Measurements from ENCODE around the gene ETNK2.

DNA sequence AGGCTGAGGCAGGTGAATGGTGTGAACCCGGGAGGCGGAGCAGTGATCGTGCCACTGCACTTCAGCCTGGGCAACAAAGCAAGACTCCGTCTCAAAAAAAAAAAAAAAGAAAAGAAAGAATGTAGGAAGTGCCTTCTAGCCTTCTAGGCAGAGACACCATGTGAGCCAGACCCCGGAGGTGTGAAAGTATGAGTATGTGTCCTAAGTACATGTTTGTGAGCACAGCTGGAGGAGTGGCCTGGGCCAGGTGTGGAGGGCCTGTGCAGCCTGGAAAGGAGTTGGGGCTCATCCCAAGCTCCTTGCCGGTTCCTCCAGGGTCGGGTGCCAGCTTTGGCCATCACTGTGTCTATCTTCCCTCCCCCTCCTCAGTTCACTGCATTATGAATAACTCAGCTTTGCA is 66.0 kb downstream of the ETNK2 start:
- TF ChIP-seq POLR2A (IDR thresholded peaks at IDR 0.05), result no peak
- TF ChIP-seq, protein P1, sequence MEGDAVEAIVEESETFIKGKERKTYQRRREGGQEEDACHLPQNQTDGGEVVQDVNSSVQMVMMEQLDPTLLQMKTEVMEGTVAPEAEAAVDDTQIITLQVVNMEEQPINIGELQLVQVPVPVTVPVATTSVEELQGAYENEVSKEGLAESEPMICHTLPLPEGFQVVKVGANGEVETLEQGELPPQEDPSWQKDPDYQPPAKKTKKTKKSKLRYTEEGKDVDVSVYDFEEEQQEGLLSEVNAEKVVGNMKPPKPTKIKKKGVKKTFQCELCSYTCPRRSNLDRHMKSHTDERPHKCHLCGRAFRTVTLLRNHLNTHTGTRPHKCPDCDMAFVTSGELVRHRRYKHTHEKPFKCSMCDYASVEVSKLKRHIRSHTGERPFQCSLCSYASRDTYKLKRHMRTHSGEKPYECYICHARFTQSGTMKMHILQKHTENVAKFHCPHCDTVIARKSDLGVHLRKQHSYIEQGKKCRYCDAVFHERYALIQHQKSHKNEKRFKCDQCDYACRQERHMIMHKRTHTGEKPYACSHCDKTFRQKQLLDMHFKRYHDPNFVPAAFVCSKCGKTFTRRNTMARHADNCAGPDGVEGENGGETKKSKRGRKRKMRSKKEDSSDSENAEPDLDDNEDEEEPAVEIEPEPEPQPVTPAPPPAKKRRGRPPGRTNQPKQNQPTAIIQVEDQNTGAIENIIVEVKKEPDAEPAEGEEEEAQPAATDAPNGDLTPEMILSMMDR (IDR thresholded peaks at IDR 0.05), result no peak

Measured in testis (tissue), 2 donors.